Measurements from ENCODE around the gene RCSD1.
"Not testable (repeated sequence)": the region's sequence is repeated elsewhere in the genome, so short reads cannot be mapped to it uniquely, and the experiment has no call there.

The RCSD1 gene

DNA sequence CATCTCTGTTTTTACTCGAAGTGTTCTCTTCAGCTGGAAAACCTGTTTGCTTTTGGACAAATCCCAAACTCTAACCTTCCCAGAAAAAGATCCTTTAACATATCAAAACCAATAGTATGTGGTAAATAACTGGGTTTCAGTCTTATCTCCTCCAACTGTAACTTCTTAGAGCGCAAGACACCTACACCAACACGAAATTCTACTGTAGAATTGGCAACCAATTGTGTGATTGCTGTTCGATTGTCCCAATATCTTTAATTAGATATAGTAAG, 85.9 kb downstream of the RCSD1 start:
- no peak for DNase-seq (ENCODE audit: low spot score)

DNA sequence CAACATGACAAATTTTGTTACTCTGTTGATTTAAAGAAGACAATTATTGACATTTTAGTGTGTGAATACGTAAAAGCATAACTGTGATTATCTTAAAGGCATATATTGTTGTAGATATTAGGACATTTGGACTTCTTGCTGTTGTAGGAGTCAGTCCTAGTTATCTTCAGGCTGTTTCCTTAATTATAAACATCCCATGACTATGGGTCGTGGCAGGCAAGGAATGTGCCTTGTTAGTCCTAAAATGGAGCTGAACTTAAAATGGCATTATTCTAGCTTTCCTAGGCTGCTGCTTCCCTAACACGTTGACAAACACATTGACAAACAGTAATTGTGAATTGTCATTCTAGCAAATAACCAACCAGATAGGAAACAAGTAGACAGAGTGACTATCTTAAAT, 87.3 kb downstream of the RCSD1 start:
- no peak for DNase-seq (ENCODE audit: low spot score)

GRCh38 chr1:167718914-167719691, 89.1 kb downstream of the RCSD1 start:
- DNase-seq (ENCODE audit: low spot score) = no peak

GRCh38 chr1:167719715-167720421, 89.8 kb downstream of the RCSD1 start:
- not testable (repeated sequence) for DNase-seq (ENCODE audit: low spot score)

- peak; percentile 64 for DNase-seq (ENCODE audit: low spot score)
Observed at GRCh38 chr1:167720965-167721616, 91.1 kb downstream of the RCSD1 start.

GRCh38 chr1:167721617-167722151, 91.7 kb downstream of the RCSD1 start, which contains the start of gene MPZL1:
Gene MPZL1, plus strand, starts transcription at chr1:167721982. Its CDS starts 170 bp downstream, at chr1:167722152.
- peak; percentile 100 for DNase-seq (ENCODE audit: low spot score)

DNA sequence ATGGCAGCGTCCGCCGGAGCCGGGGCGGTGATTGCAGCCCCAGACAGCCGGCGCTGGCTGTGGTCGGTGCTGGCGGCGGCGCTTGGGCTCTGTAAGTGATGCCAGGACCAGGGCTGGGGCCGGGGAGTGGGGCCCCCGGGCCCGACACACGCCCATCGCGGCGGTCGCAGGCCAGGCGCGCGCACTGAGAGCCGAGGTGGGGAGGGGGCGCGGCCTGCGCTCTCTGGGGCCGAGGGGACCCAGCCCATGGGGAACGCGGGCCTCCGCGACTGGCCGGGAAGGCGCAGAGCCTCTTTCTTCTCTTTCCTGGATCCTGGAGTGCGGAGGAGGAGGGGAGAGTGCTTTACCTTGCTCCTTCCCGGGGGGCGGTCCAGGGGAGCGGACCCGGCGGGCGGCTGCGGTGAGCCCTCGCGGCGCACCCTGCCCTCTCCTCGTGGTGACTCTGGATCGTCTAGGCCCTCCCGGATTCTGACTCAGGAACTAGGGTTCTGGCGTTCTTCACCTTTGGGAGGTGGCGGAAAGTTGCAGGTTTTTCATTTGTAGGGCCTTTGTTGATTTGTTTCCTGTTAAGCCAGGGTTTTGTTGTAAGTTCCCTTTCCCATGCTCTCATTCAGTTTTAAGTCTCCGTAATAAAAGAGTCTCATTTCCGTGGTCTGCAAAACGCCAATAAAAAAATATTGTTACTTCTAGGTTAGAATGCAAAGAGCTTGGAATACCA, 92.3 kb downstream of the RCSD1 start:
- peak; percentile 64 for DNase-seq (ENCODE audit: low spot score)

DNA sequence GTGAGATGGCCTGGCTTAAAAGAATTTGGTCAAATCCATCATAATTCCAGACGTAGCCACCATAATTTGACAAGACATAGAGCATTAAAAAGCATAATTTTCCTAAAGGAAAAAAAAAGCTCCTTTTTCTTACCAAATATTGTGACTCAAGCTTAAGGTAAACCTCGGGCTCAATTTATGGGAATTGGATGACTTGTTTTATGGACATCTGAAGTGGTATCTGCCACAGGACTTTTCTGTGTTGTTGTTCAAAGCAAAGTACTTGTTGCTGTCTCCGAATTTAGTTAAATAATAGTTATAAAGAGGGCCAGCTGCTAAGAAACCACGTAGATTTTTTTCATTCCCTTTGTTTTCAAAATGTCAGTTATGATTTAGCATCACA, 92.8 kb downstream of the RCSD1 start:
- no peak for DNase-seq (ENCODE audit: low spot score)

DNA sequence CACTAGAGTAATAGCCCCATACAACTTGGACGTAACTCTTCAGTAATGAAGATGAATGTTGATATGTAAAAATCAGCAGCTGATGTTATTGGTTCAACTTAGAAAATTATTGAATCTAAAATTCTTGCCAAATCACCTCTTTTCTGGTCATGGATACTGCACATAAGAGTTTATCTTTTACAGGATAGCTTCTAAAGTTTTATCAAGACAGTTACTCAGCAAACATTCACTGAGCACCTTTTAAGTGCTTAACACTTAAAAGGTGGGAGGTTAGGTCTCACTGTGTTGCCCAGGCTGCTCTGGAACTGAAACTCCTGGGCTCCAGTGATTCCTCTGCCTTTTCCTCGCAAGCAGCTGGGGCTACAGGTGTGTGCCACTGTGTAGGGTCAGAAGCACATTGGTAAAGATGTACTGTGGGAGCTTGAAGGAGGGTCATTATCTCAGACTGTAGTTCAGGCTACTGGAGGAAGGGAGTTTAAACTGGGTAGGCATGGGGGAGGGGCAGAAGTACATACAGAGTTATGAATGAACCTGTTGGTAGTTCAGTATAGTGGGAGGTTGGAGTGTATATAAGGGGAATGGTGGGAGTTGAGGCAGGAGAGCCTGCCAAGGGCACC, 93.8 kb downstream of the RCSD1 start:
- no peak for DNase-seq (ENCODE audit: low spot score)

DNA sequence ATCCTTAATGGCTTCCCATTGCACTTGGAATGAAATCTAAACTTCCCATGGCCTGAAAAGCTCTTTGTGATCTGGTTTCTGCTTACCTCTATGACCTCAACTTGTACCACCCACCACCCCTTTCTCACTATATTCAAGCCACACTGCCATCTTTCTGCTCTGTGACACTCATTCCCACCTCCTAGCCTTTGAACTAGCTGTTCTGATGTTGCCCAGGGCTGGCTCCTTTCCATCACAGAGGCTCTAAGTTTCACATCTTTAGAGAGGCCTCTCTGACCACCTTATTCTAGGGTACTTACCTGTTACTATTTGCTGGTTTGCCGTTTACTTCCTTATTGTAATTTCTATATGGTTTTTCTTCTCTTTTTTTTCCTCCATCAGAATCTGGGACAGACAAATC, 96.0 kb downstream of the RCSD1 start:
- DNase-seq (ENCODE audit: low spot score) = no peak

DNA sequence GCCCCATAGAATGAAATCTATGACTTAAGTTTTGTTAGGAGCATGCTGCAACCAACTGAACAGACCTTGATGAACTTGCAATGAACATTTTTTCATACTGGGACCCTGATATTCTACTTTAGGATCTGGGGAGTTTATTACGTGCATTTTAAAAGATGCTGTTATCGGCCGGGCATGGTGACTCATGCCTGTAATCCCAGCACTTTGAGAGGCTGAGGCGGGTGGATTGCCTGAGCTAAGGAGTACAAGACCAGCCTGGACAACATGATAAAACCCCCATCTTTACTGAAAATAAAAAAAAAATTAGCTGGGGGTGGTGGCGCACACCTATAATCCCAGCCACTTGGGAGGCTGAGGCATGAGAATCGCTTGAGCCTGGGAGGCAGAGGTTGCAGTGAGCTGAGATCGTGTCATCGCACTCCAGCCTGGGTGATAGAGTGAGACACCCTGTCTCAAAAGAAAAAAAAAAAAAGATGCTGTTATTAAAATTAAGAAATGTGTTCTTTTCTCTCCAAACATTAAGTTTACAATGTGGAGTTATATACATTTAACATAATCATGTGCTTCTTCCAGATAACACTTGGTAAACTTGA, 98.9 kb downstream of the RCSD1 start:
- DNase-seq (ENCODE audit: low spot score) = no peak

GRCh38 chr1:167734227-167734626, 104.2 kb downstream of the RCSD1 start:
- no peak for DNase-seq (ENCODE audit: low spot score)

- DNase-seq (ENCODE audit: low spot score) = no peak
Observed at GRCh38 chr1:167734841-167735240, 104.8 kb downstream of the RCSD1 start.

DNA sequence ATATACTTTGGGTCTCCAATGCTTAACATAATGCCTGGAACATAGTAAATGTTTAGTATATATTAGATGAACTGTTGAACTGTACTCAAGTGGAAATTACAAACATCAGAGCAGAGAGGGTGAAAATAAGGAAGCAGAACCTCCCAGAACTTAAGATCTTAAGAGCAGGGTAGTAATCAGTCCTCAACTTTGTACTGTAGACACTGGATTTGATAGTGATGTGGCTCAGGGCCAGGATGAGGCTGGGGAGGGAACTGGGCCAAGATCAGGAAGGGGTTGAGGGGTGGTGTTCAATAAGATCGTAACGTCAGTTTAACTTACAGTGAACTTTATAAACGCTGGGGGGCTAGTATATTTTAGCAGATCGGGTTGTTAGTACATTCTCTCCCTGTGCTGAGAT, 107.1 kb downstream of the RCSD1 start:
- DNase-seq (ENCODE audit: low spot score) = no peak

- DNase-seq (ENCODE audit: low spot score) = no peak
Observed at GRCh38 chr1:167738158-167738557, 108.1 kb downstream of the RCSD1 start.

DNA sequence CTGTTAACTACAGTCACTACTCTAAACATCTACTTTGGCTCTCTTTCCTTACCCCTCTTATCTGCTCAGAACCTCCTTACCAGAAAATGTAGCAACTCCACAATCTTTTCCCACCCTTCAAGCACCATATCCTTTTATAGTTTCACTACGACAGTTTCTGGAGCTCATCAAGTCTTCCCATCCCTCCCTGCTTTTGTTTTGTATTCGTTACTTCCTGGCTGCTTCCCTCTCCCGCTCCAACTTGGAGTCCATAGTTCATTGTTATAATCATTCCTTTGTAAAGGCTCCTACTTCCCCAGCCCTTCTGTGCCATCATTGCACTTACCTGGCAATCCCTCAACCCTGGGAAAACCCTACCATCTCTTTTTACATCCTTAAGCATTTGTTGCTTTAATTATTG, 109.7 kb downstream of the RCSD1 start:
- DNase-seq (ENCODE audit: low spot score) = no peak

GRCh38 chr1:167741103-167741502, 111.1 kb downstream of the RCSD1 start:
- not testable (repeated sequence) for DNase-seq (ENCODE audit: low spot score)

DNA sequence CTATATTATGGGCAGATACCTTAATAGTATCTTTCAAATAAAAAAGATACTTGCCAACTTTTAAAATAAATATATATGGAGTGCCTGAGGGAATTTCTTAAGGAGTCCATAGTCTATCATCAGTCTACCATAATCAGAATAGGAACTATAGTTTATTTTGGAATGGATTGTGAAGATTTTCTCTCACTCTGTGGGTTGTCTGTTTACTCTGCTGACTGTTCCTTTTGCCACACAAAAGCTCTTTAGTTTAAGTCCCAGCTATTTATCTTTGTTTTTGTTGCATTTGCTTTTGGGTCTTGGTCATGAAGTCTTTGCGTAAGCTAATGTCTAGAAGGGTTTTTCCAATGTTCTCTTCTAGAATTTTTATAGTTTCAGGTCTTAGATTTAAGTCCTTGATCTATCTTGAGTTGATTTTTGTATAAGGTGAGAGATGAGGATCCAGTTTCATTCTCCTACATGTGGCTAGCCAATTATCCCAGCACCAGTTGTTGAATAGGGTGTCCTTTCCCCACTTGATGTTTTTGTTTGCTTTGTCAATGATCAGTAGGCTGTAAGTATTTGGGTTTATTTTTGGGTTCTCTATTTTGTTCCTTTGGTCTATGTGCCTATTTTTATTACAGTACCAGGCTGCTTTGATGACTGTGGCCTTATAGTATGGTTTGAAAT, 112.5 kb downstream of the RCSD1 start:
- DNase-seq (ENCODE audit: low spot score) = not testable (repeated sequence)

DNA sequence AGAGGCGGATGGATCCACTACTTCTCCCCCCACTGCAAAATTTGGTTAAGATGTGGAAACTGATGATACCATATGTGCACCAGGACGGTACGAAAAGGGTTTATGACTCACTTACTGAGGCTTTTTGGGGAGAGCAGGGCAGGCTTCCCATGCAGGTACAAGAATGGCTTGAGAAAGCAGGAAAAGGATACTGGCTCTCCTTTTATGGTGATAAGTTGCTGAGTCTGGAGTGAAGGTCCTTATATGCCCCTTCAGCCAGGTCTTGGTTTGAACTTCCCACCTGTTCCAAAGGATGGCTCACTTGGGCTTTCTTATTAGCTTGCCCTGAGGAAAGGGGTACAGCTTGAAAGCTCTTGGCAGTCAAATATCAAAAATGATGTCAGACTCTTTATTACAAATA, 114.9 kb downstream of the RCSD1 start:
- DNase-seq (ENCODE audit: low spot score) = no peak

DNA sequence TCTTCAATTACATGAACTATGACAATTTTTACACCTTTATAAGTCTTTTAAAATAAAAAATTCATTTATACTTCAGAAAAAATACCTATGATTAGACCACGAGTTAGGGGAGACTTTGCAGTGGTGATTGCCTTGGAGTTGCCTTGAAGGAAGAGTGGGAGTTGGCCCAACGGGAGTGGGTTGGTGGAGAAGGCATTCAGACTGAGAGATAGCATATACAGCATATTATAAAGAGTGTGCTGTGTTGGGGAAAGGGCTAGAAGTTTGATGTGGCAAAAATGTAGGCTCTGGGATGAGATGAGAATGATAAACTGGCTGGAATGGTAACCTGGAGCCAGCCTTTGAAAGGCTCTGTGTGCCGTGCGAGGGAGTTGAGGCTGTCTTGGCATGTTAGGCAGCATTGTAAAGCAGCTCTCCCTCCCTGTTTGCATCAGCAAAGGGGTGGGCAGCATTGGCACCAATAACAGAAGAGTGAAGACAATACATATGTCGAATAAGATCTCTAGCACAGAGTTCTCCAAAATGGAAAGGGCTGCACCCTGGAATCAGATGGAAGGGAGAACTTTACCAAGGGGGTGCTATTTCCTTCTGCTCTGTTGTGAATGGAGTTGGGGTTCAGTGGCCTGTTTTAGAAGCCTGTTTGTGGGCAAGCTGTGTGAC, 116.1 kb downstream of the RCSD1 start:
- DNase-seq (ENCODE audit: low spot score) = no peak
